A172 (cell line): ENCODE data around the gene PTGR3. TPM values are rescaled to one million over a fixed set of nuclear protein-coding genes. Genes with fewer than 3 reads are reported as not detected.

Experiments
- DNase-seq: peaks from one replicate; pipeline ENCODE4 v3.0.0-alpha.2; 2015; ENCODE audit warnings: low spot score
- total RNA-seq: library from RNA; depleted of rRNA; stranded (reverse); fragments of >200 nt; shearing (Covaris generic); gene quantifications from 2 replicates; pipeline ENCODE4 v1.2.3, GENCODE V29; 2014; rRNA removed

Gene PTGR3
- total RNA-seq, 1 experiment from 2014 or later, result 7.6 TPM

DNA sequence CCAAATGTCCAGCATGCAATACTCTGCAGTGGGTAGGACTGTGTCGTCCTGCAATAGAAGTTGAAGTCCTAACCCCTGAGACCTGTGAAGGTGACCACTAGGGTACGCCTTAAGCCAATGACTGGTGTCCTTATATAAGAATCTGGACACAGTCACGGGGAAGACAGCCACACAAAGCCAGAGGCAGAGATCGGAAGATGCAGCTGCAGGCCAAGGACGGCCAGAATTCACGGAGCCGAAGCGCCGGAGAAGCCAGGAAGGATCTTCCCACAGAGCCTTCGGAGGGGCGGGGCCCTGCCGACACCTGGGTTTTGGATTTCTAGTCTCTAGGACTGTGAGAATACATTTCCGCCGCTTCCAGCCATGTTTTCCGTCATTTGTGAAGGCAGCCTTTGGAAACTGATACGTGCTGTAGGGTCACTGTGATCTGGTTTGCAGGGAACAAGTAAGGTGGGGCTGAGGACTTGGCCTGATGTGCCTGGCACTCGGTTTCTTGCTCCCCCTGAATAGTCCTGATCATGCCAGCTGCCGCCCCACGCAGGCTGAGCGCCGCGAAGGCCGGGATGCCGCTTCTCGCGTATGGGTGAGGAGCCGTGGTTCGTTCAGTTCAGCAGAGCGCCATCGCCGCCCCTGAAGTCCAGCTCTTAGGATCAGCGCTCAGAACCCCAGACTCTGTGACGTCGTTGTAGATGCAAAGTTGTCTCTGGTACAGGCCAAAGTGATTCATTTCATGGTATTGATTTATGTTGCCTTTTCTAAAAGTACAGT is 38.7 kb downstream of the PTGR3 start:
- no peak for DNase-seq

- DNase-seq, result no peak
Observed at GRCh38 chr18:75169411-75169810, 39.5 kb downstream of the PTGR3 start.

DNA sequence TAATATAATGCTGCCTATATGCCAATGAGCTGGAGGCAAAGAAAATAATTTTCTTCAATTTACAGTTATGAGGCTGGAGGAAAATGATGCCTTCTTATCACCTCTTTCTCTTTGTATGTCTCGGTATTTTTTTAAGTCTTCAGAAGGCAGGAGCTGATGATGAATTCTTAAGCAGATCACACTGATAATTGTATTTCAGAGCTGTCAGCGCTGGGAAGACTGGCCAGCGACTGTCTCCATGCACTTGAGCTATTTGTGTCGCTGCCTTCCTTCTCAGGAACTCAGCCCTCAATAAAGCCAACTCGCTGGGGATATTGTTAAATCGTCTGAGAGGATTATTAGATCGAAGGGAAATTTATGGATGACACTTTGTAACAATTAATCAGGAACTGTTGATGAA is 40.3 kb downstream of the PTGR3 start:
- DNase-seq, result no peak

DNA sequence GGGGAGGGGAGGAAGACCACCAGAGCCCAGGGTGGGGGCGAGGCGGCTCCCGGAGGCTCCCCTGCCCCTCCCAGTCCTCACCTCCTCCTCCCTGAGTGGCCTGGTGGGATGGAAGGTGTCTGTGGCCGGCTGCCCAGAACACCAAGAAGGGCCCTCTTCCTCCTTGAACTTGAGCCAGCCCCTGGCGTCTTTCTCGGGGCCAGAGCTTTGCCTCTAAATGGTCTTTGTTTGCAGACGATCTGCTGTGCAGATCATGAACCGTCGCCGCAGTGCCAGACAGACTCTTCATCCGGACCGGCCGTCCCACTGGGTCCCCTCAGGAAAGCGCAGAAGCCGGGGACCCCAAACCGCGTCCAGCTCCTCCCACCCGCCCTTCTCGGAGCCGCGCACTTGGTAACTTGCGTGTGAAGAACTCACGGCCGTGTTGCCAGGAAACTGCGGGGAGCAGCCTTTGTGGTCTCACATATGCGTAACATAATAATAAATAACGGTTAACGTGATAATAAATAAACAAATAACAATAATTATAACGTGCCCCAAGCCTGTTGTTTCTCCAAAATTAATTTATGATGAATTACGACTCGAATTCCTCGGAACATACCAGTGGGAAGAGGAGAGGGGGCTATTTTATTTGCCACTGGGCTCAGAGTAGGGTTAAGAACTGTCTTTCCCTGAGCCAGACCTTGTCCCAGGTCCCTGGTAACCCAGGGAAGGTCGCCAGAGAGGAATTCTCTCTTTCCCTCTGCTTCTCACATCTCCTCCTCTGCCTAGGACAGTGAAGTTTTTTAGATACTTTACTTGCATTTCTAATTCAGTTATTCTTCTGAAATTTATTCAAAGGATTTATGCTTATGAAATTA is 41.0 kb downstream of the PTGR3 start:
- no peak for DNase-seq

GRCh38 chr18:75167137-75167536 is 41.8 kb downstream of the PTGR3 start:
- no peak for DNase-seq

- no peak for DNase-seq
Observed at GRCh38 chr18:75165926-75166325, 43.0 kb downstream of the PTGR3 start.

GRCh38 chr18:75164479-75164878 is 44.5 kb downstream of the PTGR3 start:
- DNase-seq, result no peak

GRCh38 chr18:75163736-75164135 is 45.2 kb downstream of the PTGR3 start:
- no peak for DNase-seq

DNA sequence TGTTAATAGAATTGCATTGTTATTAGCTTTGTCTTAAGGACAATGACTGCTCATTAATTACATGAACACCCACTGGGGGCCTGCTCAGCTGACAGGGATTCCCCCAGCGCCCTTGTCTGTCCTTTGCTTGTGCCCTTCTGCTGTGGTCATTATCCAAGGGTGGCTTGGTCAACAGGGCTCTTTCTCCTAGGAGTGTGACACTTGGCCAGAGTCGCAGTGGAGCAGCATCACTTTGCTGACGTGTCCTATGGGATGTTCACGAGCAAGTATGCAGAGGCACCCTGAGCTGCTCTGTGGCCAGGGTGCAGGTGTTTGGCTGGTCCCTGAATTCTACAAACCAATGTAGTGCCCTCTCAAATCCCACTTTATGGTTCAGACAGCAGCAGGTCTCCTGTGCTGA is 46.0 kb downstream of the PTGR3 start:
- no peak for DNase-seq

DNA sequence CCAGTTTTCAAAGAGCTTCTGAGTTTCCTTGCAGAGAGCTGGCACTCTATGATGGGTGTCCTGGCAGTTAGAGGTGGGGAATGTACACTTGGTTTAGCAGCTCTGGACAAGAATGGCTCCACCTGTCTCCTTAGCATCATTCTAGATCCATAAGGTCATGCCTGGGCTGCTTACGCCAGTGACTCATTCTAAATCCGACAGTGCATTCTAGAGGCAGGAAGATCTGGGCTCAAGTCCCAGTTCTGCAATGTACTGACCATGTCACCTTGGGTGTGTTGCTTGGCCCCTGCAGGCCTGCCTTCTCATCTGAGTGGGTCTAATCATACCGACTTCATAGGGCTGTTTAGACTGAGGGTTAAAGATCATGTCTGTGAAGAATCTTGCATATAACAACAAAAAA is 46.5 kb downstream of the PTGR3 start:
- peak; percentile 35 for DNase-seq

DNA sequence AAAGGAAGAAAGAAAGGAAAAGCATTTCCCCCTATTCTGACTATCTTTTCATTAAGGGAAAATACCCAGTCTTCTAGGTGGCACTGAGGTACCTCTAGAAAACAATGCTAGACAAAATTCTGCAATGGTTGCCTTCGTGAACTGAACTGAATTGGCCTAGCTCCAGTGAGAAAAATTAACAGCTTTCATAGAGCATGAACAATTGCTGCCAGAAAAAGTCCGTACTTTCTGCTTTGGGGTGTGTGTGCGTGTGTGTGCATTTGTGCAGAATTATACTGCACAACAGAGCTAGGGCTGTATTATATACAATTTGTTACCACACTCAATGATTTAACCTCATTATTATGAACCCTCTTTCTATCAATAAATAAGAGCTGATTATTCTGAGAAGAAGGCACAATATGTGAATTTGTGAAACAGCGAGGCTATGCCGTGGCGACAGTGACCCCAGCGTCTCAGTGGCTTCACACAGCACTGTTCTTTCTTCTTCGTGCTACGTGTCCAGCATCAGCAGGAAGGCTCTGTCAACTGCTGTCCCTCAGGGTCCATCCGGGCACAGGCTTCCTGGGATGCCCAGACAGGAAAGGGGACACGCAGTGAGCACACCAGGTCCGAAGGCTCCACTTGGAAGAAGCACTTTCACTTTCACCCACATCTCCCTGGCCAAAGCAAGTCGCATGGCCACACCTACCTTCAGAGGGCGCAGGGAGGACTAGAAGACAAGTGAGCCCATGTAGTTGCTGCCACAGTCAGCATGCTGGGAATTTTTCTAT is 47.5 kb downstream of the PTGR3 start:
- DNase-seq, result peak; percentile 38

GRCh38 chr18:75160364-75160763 is 48.6 kb downstream of the PTGR3 start:
- no peak for DNase-seq

DNA sequence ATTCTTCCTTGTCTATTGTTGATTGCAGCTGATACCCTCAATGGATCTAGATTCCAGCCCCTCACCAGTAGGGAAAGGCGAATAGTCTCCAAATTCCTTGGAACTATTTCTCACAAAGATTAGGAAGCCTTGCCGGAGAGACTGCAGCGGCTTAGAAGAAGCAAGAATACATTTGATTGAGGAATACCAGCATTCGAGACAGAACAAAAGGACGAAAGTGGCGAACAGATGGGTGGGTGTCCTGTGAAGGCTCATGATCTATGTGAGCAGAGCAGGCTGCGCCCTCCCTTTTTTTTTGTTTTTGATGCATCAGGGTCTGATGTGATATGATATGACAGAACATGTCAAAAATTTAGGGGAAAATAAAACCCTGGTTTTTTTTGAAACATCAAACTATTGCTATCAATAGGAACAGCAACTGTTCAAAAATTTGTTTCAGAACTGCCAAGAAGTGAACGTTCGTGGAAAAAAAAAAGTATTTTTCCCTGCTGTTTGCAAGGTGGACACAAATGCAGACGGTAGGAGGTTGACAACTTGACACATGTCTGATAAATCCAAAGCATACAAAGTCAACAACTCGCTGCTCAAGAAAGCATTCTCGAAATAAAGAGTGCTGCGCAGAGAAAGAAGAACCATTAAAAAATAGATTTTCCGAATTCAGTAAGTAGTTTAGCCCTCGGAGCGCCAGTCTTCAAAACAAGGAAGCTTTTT is 49.1 kb downstream of the PTGR3 start:
- DNase-seq, result no peak

DNA sequence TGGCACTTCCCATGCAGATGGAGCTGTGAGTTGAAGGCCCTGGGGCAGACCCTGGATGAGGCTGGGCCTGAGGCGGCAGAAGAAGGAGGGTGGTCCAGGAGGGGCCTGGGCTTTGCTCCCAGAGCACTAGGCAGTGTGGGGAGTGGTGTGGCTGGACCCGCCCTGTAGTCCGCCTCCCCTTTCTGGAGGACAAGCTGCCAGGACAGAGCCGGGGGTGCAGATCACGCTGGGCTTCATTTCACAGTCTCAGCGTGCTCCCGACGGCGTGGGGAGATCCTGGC is 49.8 kb downstream of the PTGR3 start:
- no peak for DNase-seq

Other genes with a start within 250 kb of the PTGR3 start
- gene TSHZ1, start 1.7 kb upstream of the PTGR3 start, total RNA-seq, result 2.2 and 2.7 TPM in 2 replicates
- not detected in 2 replicates for gene SMIM21, start 218.6 kb upstream of the PTGR3 start, total RNA-seq